MM.1S (cell line): ENCODE data around the gene CEL.

Source experiments
- DNase-seq: peaks from one replicate; pipeline ENCODE4 v3.0.0-alpha.2; 2015
- H2AFZ ChIP-seq: fragments of 300-600 bp; sonication (generic); 2 replicates; pipeline ENCODE4 v1.6.0; 2016; ENCODE audit warnings: antibody characterized with exemption, low read length
- H3F3A ChIP-seq: fragments of 300-600 bp; sonication (generic); 2 replicates; pipeline ENCODE4 v1.6.1; 2016; ENCODE audit warnings: mild to moderate bottlenecking, antibody characterized with exemption, low read length, moderate library complexity, mixed read lengths; ENCODE audit not compliant: insufficient read depth
- H3K27ac ChIP-seq: fragments of 300-600 bp; sonication (generic); 2 replicates; pipeline ENCODE4 v1.5.1; 2016; ENCODE audit warnings: mild to moderate bottlenecking, low read length
- H3K27me3 ChIP-seq: fragments of 300-600 bp; sonication (generic); replicated peaks from 2 replicates; pipeline ENCODE4 v1.6.0; 2016; ENCODE audit warnings: low read length; ENCODE audit not compliant: insufficient read depth
- H3K36me3 ChIP-seq: fragments of 300-600 bp; sonication (generic); replicated peaks from 2 replicates; pipeline ENCODE4 v1.6.1; 2016; ENCODE audit warnings: mild to moderate bottlenecking, low read length, mixed read lengths; ENCODE audit not compliant: insufficient read depth
- H3K4me1 ChIP-seq: fragments of 300-600 bp; sonication (generic); 2 replicates; pipeline ENCODE4 v1.6.1; 2016; ENCODE audit warnings: low read length, mixed read lengths
- H3K4me2 ChIP-seq: fragments of 300-600 bp; sonication (generic); 2 replicates; pipeline ENCODE4 v1.6.0; 2016; ENCODE audit warnings: low read depth, low read length
- H3K4me3 ChIP-seq: fragments of 300-600 bp; sonication (generic); 2 replicates; pipeline ENCODE4 v1.5.1; 2016; ENCODE audit warnings: low read length, mixed read lengths
- H3K79me2 ChIP-seq: fragments of 300-600 bp; sonication (generic); 2 replicates; pipeline ENCODE4 v1.6.1; 2016; ENCODE audit warnings: mixed run types, low read length, mixed read lengths
- H3K9ac ChIP-seq: fragments of 300-600 bp; sonication (generic); 2 replicates; pipeline ENCODE4 v1.6.1; 2016; ENCODE audit warnings: low read length, mixed read lengths
- H3K9me2 ChIP-seq: fragments of 300-600 bp; sonication (generic); replicated peaks from 2 replicates; pipeline ENCODE4 v1.6.1; 2016; ENCODE audit warnings: mild to moderate bottlenecking, low read length, mixed read lengths; ENCODE audit not compliant: insufficient read depth
- H3K9me3 ChIP-seq: fragments of 300-600 bp; sonication (generic); replicated peaks from 2 replicates; pipeline ENCODE4 v1.6.1; 2016; ENCODE audit warnings: mild to moderate bottlenecking, low read length, mixed read lengths; ENCODE audit not compliant: insufficient read depth
- H4K20me1 ChIP-seq: fragments of 300-600 bp; sonication (generic); 2 replicates; pipeline ENCODE4 v1.6.1; 2016; ENCODE audit warnings: mild to moderate bottlenecking, low read length, moderate library complexity, mixed read lengths; ENCODE audit not compliant: insufficient read depth
- EZH2 ChIP-seq: fragments of 300-600 bp; sonication (generic); optimal IDR thresholded peaks from 2 replicates; pipeline ENCODE3; 2017; ENCODE audit warnings: low read depth, mild to moderate bottlenecking, antibody characterized with exemption, low read length, mixed read lengths
- EZH2phosphoT487 ChIP-seq: fragments of 300-600 bp; sonication (generic); IDR thresholded peaks from 2 replicates; pipeline ENCODE4 v1.6.1; 2018; ENCODE audit warnings: antibody characterized with exemption, low read length
- TF ChIP-seq, protein P1 (sequence below): fragments of 300-600 bp; sonication (generic); IDR thresholded peaks from 2 replicates; pipeline ENCODE4 v1.5.1; 2016; ENCODE audit warnings: antibody characterized with exemption, low read length, mixed read lengths

Gene CEL

DNA sequence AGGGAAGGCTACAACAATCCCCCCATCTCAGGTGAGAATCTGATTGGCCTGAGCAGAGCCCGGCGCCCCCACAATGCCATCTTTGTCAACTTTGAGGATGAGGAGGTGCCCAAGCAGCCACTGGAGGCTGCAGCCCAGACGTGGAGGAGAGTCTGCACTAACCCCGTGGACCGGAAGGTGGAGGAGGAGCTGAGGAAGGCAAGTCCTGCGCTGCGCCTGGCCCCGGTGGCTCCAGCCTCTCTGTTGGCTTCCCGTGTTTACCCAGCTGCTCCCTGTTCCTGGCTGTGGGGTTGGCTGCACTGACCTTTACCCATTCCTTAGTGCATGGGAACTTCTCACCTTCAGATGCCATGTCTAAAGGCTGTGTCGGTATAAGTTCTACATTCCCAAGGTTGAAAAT is 11.0 kb upstream of the CEL start:
- H3F3A ChIP-seq, result no peaks in the 10 kb centered on the region
- H3K9ac ChIP-seq, result no peak overlapping the region
- DNase-seq, result no peak
- no peaks in the 10 kb centered on the region for H3K9me2 ChIP-seq
- H3K27ac ChIP-seq, result no peak overlapping the region
- H3K4me3 ChIP-seq, result no peak overlapping the region
- no peaks in the 10 kb centered on the region for H3K36me3 ChIP-seq
- H4K20me1 ChIP-seq, result no peaks in the 10 kb centered on the region
- peaks cover 2% of the 10 kb centered on the region; the same call in 1 of the 2 replicates for H3K79me2 ChIP-seq
- TF ChIP-seq, protein P1, sequence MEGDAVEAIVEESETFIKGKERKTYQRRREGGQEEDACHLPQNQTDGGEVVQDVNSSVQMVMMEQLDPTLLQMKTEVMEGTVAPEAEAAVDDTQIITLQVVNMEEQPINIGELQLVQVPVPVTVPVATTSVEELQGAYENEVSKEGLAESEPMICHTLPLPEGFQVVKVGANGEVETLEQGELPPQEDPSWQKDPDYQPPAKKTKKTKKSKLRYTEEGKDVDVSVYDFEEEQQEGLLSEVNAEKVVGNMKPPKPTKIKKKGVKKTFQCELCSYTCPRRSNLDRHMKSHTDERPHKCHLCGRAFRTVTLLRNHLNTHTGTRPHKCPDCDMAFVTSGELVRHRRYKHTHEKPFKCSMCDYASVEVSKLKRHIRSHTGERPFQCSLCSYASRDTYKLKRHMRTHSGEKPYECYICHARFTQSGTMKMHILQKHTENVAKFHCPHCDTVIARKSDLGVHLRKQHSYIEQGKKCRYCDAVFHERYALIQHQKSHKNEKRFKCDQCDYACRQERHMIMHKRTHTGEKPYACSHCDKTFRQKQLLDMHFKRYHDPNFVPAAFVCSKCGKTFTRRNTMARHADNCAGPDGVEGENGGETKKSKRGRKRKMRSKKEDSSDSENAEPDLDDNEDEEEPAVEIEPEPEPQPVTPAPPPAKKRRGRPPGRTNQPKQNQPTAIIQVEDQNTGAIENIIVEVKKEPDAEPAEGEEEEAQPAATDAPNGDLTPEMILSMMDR, result no peak
- TF ChIP-seq EZH2, result no peak
- TF ChIP-seq EZH2phosphoT487, result no peak
- no peak overlapping the region for H2AFZ ChIP-seq
- H3K4me1 ChIP-seq, result no peaks in the 10 kb centered on the region
- no peaks in the 10 kb centered on the region for H3K9me3 ChIP-seq
- no peak overlapping the region for H3K4me2 ChIP-seq
- no peaks in the 10 kb centered on the region for H3K27me3 ChIP-seq

DNA sequence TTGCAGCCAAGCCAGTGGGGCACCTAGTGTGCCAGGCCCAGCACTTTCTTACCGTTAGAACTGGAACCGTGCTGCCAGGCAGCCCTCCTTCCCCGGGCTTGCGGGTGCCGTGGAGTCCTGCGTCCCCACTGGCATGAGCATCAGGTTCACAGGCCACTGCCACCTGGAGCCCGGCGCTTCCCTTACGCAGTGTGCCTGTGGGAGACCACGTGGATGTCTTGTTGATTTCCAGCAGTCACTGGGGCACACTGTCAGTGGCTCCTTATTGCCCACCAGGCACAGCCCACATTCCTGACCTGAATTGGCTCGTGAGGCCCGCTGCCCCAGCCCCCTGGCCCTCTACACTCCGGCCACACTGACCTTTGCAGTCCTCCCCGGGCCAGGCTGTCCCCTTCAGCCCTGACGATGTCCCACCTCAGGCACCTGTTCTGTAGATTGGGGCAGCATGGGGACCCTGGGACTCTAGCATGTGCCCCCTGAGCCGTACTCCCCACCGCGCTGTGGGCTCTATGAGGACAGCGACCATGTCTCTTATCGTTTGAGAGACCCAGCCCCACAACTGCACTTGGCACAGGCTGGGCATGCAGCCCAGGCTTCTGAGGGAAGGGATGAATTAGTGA is 10.4 kb upstream of the CEL start:
- Histone ChIP-seq H3K36me3 (no peaks in the 10 kb centered on the region), H4K20me1 (no peaks in the 10 kb centered on the region)

DNA sequence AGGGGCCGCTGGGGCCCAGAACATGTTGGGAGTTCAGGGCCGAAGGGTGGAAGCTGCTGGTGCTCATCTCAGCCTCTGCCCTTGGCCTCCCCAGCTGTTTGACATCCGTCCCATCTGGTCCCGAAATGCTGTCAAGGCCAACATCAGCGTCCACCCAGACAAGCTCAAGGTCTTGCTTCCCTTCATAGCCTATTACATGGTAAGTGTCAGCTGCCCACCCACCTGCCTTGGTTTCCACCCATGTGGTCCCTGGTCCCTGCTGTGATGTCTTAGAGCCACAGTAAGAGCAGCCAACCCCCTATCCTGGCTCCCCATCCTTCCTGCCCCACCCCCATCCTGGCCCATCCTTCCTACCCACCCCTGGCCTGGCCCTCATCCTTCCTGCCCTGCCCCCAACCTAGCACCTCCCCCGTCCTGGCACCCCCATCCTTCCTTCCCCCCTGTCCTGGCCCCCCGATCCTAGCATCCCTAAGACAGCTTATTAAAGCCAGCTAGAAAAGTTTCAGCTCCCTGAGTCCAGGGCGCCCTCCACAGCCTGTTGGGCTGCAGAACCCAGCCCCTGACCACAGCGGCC is 9.7 kb upstream of the CEL start:
- H3K9me3 ChIP-seq, result no peaks in the 10 kb centered on the region
- no peak for DNase-seq
- H3K79me2 ChIP-seq, result peaks cover 2% of the 10 kb centered on the region; the same call in 1 of the 2 replicates
- no peaks in the 10 kb centered on the region for H3K27me3 ChIP-seq
- H3K36me3 ChIP-seq, result no peaks in the 10 kb centered on the region
- no peak overlapping the region for H3K27ac ChIP-seq
- TF ChIP-seq EZH2phosphoT487 (no peak), EZH2 (no peak)
- TF ChIP-seq, protein P1, result no peak
- H3K4me1 ChIP-seq, result no peaks in the 10 kb centered on the region
- no peaks in the 10 kb centered on the region for H4K20me1 ChIP-seq
- no peaks in the 10 kb centered on the region for H3K9me2 ChIP-seq
- H3K4me3 ChIP-seq, result no peak overlapping the region
- no peaks in the 10 kb centered on the region for H3F3A ChIP-seq
- no peak overlapping the region for H3K4me2 ChIP-seq
- no peak overlapping the region for H3K9ac ChIP-seq
- H2AFZ ChIP-seq, result no peak overlapping the region

More for the DNA sequence above, 10.4 kb upstream of the CEL start:
- Histone ChIP-seq H3K4me3 (no peak overlapping the region), H3K27ac (no peak overlapping the region), H3K9me2 (no peaks in the 10 kb centered on the region), H3F3A (no peaks in the 10 kb centered on the region), H3K4me2 (no peak overlapping the region), H3K4me1 (no peaks in the 10 kb centered on the region), H3K79me2 (peaks cover 2% of the 10 kb centered on the region; the same call in 1 of the 2 replicates), H2AFZ (no peak overlapping the region), H3K9me3 (no peaks in the 10 kb centered on the region), H3K27me3 (no peaks in the 10 kb centered on the region), H3K9ac (no peak overlapping the region)
- no peak for DNase-seq
- TF ChIP-seq, protein P1, result no peak
- no peak for TF ChIP-seq EZH2
